BJ (cell line): Measurements from ENCODE around the gene EI24. TPM values are rescaled to one million over a fixed set of nuclear protein-coding genes. Genes with fewer than 3 reads are reported as not detected.

ENCODE experiments used
- CTCF ChIA-PET: fragments of 350-600 bp; formaldehyde crosslinking; extraction: SDS; loops from one replicate; lab custom pipeline; 2021; ENCODE audit warnings: antibody characterized with exemption, inconsistent platforms; lab: Yijun Ruan, JAX
- POLR2A ChIA-PET: fragments of 300-600 bp; sonication (Branson Sonifier 250); formaldehyde crosslinking; extraction: SDS; loops from one replicate; lab custom pipeline; 2021; ENCODE audit warnings: antibody characterized with exemption; lab: Charles Lee
- DNase-seq: peaks from one replicate; pipeline ENCODE4 v3.0.0-alpha.2; 2011; ENCODE audit warnings: low read depth
- H3K27me3 ChIP-seq: 2 replicates; pipeline ENCODE4 v1.6.0; 2011; ENCODE audit warnings: low read length; ENCODE audit not compliant: control insufficient read depth, insufficient read depth
- H3K36me3 ChIP-seq: 2 replicates; pipeline ENCODE4 v1.5.1; 2011; ENCODE audit warnings: low read length; ENCODE audit not compliant: control insufficient read depth, insufficient read depth
- H3K4me3 ChIP-seq: 2 replicates; pipeline ENCODE4 v1.5.1; 2011; ENCODE audit warnings: low read depth, mild to moderate bottlenecking, control low read depth, low read length
- polyA plus RNA-seq: library from polyadenylated mRNA; depleted of rRNA; stranded (reverse); fragments of >200 nt; gene quantifications from 2 replicates; pipeline ENCODE4 v1.2.3, GENCODE V29; 2011
- TF ChIP-seq, protein P1 (sequence below): IDR thresholded peaks from 2 replicates; pipeline ENCODE4 v1.5.1; 2011; ENCODE audit warnings: low read depth, mild to moderate bottlenecking, control low read depth, inconsistent platforms, low read length, moderate library complexity; ENCODE audit not compliant: insufficient read depth

EI24 gene
- polyA plus RNA-seq, 1 experiment = 72.1 TPM

GRCh38 chr11:125578783-125579182 lies 9.5 kb downstream of the EI24 start:
- POLR2A ChIA-PET = no interaction called here
- CTCF ChIA-PET = interaction anchor here (0.9 kb wide), 1 partner anchor 9 kb away, joined by 3 read pairs; the partner anchor contains the start of gene EI24
- Histone ChIP-seq H3K27me3 (no peaks in the 10 kb centered on the region), H3K4me3 (no peak overlapping the region), H3K36me3 (peaks cover 24% of the 10 kb centered on the region)
- DNase-seq = no peak
- TF ChIP-seq, protein P1, sequence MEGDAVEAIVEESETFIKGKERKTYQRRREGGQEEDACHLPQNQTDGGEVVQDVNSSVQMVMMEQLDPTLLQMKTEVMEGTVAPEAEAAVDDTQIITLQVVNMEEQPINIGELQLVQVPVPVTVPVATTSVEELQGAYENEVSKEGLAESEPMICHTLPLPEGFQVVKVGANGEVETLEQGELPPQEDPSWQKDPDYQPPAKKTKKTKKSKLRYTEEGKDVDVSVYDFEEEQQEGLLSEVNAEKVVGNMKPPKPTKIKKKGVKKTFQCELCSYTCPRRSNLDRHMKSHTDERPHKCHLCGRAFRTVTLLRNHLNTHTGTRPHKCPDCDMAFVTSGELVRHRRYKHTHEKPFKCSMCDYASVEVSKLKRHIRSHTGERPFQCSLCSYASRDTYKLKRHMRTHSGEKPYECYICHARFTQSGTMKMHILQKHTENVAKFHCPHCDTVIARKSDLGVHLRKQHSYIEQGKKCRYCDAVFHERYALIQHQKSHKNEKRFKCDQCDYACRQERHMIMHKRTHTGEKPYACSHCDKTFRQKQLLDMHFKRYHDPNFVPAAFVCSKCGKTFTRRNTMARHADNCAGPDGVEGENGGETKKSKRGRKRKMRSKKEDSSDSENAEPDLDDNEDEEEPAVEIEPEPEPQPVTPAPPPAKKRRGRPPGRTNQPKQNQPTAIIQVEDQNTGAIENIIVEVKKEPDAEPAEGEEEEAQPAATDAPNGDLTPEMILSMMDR = no peak

- TF ChIP-seq, protein P1 = no peak
- POLR2A ChIA-PET = no interaction called here
- CTCF ChIA-PET = interaction anchor here (2.6 kb wide), 1 partner anchor 10 kb away, joined by 12 read pairs; the partner anchor contains the start of gene EI24
- Histone ChIP-seq H3K4me3 (no peak overlapping the region), H3K27me3 (no peaks in the 10 kb centered on the region), H3K36me3 (peaks cover 24% of the 10 kb centered on the region)
- DNase-seq = no peak
Observed at GRCh38 chr11:125579811-125580210, 10.5 kb downstream of the EI24 start.

DNA sequence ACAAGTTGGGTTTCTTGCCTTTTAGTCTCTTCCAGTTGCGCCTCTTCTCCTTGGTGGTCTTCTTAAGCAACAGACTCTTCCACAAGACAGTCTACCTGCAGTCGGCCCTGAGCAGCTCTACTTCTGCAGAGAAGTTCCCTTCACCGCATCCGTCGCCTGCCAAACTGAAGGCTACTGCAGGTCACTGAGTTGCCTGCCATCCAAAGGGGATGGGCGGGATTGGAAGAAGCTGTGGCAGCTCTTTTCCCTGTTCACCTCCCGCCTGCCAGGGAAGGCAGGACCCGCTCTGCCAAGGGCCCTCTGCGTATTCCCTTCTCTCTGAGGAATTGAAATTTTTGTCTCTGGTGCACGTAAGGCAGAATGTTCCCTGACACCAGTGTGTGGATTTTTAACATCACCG lies 14.2 kb downstream of the EI24 start:
- TF ChIP-seq, protein P1 = no peak
- CTCF ChIA-PET = no interaction called here
- no peak for DNase-seq
- POLR2A ChIA-PET = interaction anchor here (0.6 kb wide), 1 partner anchor 11 kb away, joined by 3 read pairs; no protein-coding TSS in a partner anchor
- Histone ChIP-seq H3K27me3 (no peaks in the 10 kb centered on the region), H3K36me3 (peaks cover 13% of the 10 kb centered on the region), H3K4me3 (no peak overlapping the region)

GRCh38 chr11:125585487-125585886 lies 16.2 kb downstream of the EI24 start:
- ChIA-PET POLR2A (no interaction called here), CTCF (no interaction called here)
- no peak for DNase-seq
- H3K36me3 ChIP-seq = peaks cover 7% of the 10 kb centered on the region
- TF ChIP-seq, protein P1 = no peak
- no peaks in the 10 kb centered on the region for H3K27me3 ChIP-seq
- H3K4me3 ChIP-seq = no peak overlapping the region

DNA sequence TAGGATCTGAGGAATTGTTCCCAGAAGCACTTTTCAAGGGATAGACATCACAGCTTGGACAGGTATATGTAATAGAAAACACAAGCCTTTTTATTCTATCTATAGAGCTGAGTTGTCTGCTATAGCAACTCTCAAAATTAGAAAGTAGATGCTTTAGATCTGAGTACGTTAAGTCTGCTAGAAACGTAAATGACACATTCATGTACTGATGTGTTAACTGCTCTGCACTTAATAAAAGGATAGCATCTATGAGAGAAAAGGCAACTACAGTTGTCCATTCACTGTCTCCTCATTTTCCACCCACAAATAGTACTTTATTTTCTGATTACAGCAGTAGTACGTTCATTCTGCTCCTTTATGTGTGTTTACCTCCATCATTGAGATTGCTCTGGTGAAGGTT lies 17.3 kb downstream of the EI24 start:
- Histone ChIP-seq H3K27me3 (no peaks in the 10 kb centered on the region), H3K4me3 (no peak overlapping the region), H3K36me3 (peaks cover 7% of the 10 kb centered on the region)
- no peak for DNase-seq
- TF ChIP-seq, protein P1 = no peak
- CTCF ChIA-PET = interaction anchor here (1.7 kb wide), 1 partner anchor 9 kb away, joined by 4 read pairs; no protein-coding TSS in a partner anchor
- POLR2A ChIA-PET = no interaction called here
